ENCODE data around the gene LAMB4. TPM values are rescaled to one million over a fixed set of nuclear protein-coding genes. Genes with fewer than 3 reads are reported as not detected.

LAMB4 gene
- total and polyA plus RNA-seq, 2 donors (not counting 1 experiment from before 2014, with no cell fraction given): not detected

DNA sequence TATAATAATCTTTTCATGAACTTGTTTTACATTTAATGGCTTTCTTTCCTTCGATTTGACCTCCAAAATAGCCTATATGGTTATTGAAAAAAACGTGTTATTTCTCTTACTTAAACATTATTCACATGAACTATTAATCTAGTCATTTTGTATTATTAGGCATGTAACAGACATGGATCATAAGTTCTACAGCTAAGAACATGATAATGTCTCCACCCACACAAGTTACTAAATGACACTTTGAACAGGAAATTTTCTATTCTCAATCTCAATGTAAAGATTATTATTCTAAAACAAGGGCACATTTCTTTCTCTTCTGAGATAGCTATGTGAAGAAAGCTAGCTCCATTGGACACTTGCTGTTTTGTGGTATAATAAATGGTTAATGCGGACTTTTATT, 10.0 kb downstream of the LAMB4 start:
- Histone ChIP-seq H2AFZ (ENCODE audit: insufficient read depth, low read depth, low read length, poor library complexity, severe bottlenecking) (no peak overlapping the region), H3K79me2 (ENCODE audit: control insufficient read depth, insufficient read depth, low read length) (no peaks in the 10 kb centered on the region)
- CTCF ChIA-PET: interaction anchor here (1.6 to 1.9 kb wide), 2 partner anchors 15 to 26 kb away, joined by 4 to 9 read pairs; no protein-coding TSS in a partner anchor

DNA sequence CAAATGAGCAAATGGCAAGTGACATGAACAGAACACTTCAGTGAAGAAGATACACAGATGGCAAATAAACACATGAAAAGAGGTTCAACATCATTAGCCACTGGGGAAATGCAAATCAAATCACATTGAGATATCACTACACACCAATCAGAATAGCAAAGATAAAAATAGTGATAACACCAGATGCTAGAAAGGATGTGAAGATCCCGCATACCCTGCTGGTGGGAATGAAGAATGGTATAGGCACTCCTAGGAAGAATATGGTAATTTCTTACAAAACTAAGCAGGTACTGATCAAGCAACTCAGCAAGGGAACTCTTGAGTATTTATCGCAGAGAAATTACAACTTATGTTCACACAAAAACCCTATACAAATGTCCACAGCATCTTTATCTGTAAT, 11.2 kb downstream of the LAMB4 start:
- Histone ChIP-seq H3K4me1 (ENCODE audit: control insufficient read depth in 2 of 2, insufficient read depth in 2 of 2, low read length in 2 of 2) (no peaks in the 10 kb centered on the region), H2AFZ (ENCODE audit: insufficient read depth, low read depth, low read length, poor library complexity, severe bottlenecking) (no peak overlapping the region), H3K9me3 (ENCODE audit: control extremely low read depth in 1 of 3, control insufficient read depth in 2 of 3, insufficient read depth in 1 of 3, low read length in 2 of 3) (no peaks in the 10 kb centered on the region), H3K4me2 (replicated peaks; ENCODE audit: low read depth, low read length, poor library complexity, severe bottlenecking) (no peak overlapping the region), H3K27me3 (replicated peaks in 1 of 4; ENCODE audit: control extremely low read depth in 1 of 4, control insufficient read depth in 3 of 4, insufficient read depth in 4 of 4, low read length in 3 of 4) (no peaks in the 10 kb centered on the region), H3K79me2 (ENCODE audit: control insufficient read depth, insufficient read depth, low read length) (no peaks in the 10 kb centered on the region), H3K36me3 (replicated peaks in 1 of 2; ENCODE audit: control extremely low read depth in 1 of 2, control insufficient read depth in 1 of 2, extremely low read depth in 1 of 2, insufficient read depth in 2 of 2, low read length in 1 of 2) (no peaks in the 10 kb centered on the region), H3K4me3 (ENCODE audit: control extremely low read depth in 1 of 5, extremely low read depth in 1 of 5, insufficient read depth in 1 of 5, low read depth in 2 of 5, low read length in 4 of 5) (no peak overlapping the region), H3K27ac (ENCODE audit: low read length in 2 of 2) (no peak overlapping the region), H4K20me1 (ENCODE audit: control insufficient read depth, insufficient read depth, low read length, poor library complexity, severe bottlenecking) (no peaks in the 10 kb centered on the region), H3K9ac (ENCODE audit: low read length) (no peak overlapping the region)
- Mint-ChIP-seq H3K27ac (no peak overlapping the region), H3K9me3 (ENCODE audit: insufficient read depth) (no peaks in the 10 kb centered on the region), H3K4me1 (peaks cover 2% of the 10 kb centered on the region), H3K27me3 (no peaks in the 10 kb centered on the region), H3K4me3 (no peak overlapping the region)
- TF ChIP-seq, protein P1, sequence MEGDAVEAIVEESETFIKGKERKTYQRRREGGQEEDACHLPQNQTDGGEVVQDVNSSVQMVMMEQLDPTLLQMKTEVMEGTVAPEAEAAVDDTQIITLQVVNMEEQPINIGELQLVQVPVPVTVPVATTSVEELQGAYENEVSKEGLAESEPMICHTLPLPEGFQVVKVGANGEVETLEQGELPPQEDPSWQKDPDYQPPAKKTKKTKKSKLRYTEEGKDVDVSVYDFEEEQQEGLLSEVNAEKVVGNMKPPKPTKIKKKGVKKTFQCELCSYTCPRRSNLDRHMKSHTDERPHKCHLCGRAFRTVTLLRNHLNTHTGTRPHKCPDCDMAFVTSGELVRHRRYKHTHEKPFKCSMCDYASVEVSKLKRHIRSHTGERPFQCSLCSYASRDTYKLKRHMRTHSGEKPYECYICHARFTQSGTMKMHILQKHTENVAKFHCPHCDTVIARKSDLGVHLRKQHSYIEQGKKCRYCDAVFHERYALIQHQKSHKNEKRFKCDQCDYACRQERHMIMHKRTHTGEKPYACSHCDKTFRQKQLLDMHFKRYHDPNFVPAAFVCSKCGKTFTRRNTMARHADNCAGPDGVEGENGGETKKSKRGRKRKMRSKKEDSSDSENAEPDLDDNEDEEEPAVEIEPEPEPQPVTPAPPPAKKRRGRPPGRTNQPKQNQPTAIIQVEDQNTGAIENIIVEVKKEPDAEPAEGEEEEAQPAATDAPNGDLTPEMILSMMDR (IDR thresholded peaks at IDR 0.05): no peak
- no peak for TF ChIP-seq EZH2 (IDR thresholded peaks at IDR 0.05; ENCODE audit: borderline replicate concordance, insufficient read depth, low read depth, low read length, poor library complexity, severe bottlenecking)
- CTCF ChIA-PET: interaction anchor here (0.9 to 4.3 kb wide), 3 partner anchors 17 to 335 kb away, joined by 3 to 41 read pairs (median 3); no protein-coding TSS in a partner anchor
- POLR2A ChIA-PET: no interaction called here
- no CpG with 5 or more reads among the region's 2 CpGs for WGBS (ENCODE audit: insufficient coverage)
- ATAC-seq (ENCODE audit: low read depth) (no peak), DNase-seq (no peak)
- intact Hi-C loops (cut with micrococcal nuclease): no loop called here

More for the DNA sequence above, 10.0 kb downstream of the LAMB4 start:
- Mint-ChIP-seq H3K9me3 (ENCODE audit: insufficient read depth) (no peaks in the 10 kb centered on the region), H3K27me3 (no peaks in the 10 kb centered on the region), H3K4me1 (peaks cover 2% of the 10 kb centered on the region), H3K4me3 (no peak overlapping the region), H3K27ac (no peak overlapping the region)
- no peaks in the 10 kb centered on the region for H3K4me1 ChIP-seq (ENCODE audit: control insufficient read depth in 2 of 2, insufficient read depth in 2 of 2, low read length in 2 of 2)
- H3K27me3 ChIP-seq (replicated peaks in 1 of 4; ENCODE audit: control extremely low read depth in 1 of 4, control insufficient read depth in 3 of 4, insufficient read depth in 4 of 4, low read length in 3 of 4): no peaks in the 10 kb centered on the region
- H3K9ac ChIP-seq (ENCODE audit: low read length): no peak overlapping the region
- WGBS (ENCODE audit: insufficient coverage): no CpG with 5 or more reads among the region's 3 CpGs
- ATAC-seq (ENCODE audit: low read depth) (no peak), DNase-seq (no peak)
- no peaks in the 10 kb centered on the region for H4K20me1 ChIP-seq (ENCODE audit: control insufficient read depth, insufficient read depth, low read length, poor library complexity, severe bottlenecking)
- no peak overlapping the region for H3K27ac ChIP-seq (ENCODE audit: low read length in 2 of 2)
- H3K4me2 ChIP-seq (replicated peaks; ENCODE audit: low read depth, low read length, poor library complexity, severe bottlenecking): no peak overlapping the region
- intact Hi-C loops (cut with micrococcal nuclease): no loop called here
- TF ChIP-seq, protein P1 (IDR thresholded peaks at IDR 0.05): no peak
- TF ChIP-seq EZH2 (IDR thresholded peaks at IDR 0.05; ENCODE audit: borderline replicate concordance, insufficient read depth, low read depth, low read length, poor library complexity, severe bottlenecking): no peak
- no peak overlapping the region for H3K4me3 ChIP-seq (ENCODE audit: control extremely low read depth in 1 of 5, extremely low read depth in 1 of 5, insufficient read depth in 1 of 5, low read depth in 2 of 5, low read length in 4 of 5)
- H3K9me3 ChIP-seq (ENCODE audit: control extremely low read depth in 1 of 3, control insufficient read depth in 2 of 3, insufficient read depth in 1 of 3, low read length in 2 of 3): no peaks in the 10 kb centered on the region
- H3K36me3 ChIP-seq (replicated peaks in 1 of 2; ENCODE audit: control extremely low read depth in 1 of 2, control insufficient read depth in 1 of 2, extremely low read depth in 1 of 2, insufficient read depth in 2 of 2, low read length in 1 of 2): no peaks in the 10 kb centered on the region
- POLR2A ChIA-PET: no interaction called here
